ENCODE results near the gene RPL10A. TPM values are rescaled to one million over a fixed set of nuclear protein-coding genes. Genes with fewer than 3 reads are reported as not detected.
"Not testable (repeated sequence)": the region's sequence is repeated elsewhere in the genome, so short reads cannot be mapped to it uniquely, and the experiment has no call there.

RPL10A gene
- total RNA-seq, 2 experiments from 2014 or later, result 2,453 to 2,464 TPM

DNA sequence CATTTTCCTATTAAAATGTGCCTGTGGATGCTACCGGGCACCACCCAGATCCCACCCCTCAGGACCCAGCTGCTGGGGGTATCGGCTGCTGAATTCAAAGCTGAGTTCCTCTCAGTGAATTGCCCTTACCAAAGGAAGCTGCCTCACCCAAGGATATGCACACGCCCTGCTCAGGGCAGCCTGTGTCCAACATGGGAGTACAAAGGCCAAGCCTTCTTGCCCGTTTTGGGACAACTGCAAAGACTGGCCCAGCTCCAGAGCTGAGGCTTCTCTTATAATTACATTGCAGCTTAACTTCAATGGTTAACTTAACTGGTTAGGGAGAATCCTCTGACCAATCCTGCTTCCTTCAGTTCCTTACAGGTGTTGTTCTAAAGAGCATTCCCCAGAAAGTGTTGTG lies 35.9 kb upstream of the RPL10A start:
- Histone ChIP-seq H3K27ac (ENCODE audit: low read depth in 1 of 2, low read length in 2 of 2) (no peak overlapping the region), H3K4me1 (ENCODE audit: insufficient read depth, low read length) (no peaks in the 10 kb centered on the region), H3K4me3 (ENCODE audit: low read length) (no peak overlapping the region), H3K9me3 (ENCODE audit: control insufficient read depth in 1 of 2, insufficient read depth in 1 of 2, low read length in 2 of 2) (peaks cover 20 to 21% of the 10 kb centered on the region in 2 experiments), H3K27me3 (ENCODE audit: control insufficient read depth in 1 of 2, insufficient read depth in 2 of 2, low read length in 2 of 2) (no peaks in the 10 kb centered on the region), H3K36me3 (ENCODE audit: insufficient read depth, low read length) (no peaks in the 10 kb centered on the region)
- DNase-seq (no peak), ATAC-seq (ENCODE audit: poor library complexity) (no peak)
- ChIA-PET CTCF (interaction anchor here (1.1 kb wide), 1 partner anchor 17 kb away, joined by 3 read pairs; no protein-coding TSS in a partner anchor), POLR2A (interaction anchor here (0.8 kb wide), 1 partner anchor 43 kb away, joined by 3 read pairs; no protein-coding TSS in a partner anchor)
- Mint-ChIP-seq H3K27me3 (no peaks in the 10 kb centered on the region), H3K4me1 (ENCODE audit: low read depth) (no peaks in the 10 kb centered on the region), H3K36me3 (ENCODE audit: low read depth) (peaks cover 19% of the 10 kb centered on the region), H3K9me3 (peaks cover 5% of the 10 kb centered on the region), H3K27ac (no peak overlapping the region), H3K4me3 (no peak overlapping the region)
- intact Hi-C loops (cut with DNase I, micrococcal nuclease), result no loop called here
- TF ChIP-seq CTCF (IDR thresholded peaks at IDR 0.05), result no peak

- POLR2A ChIA-PET; intact Hi-C loops (cut with DNase I, micrococcal nuclease); H3K27me3 Mint-ChIP-seq: not testable (repeated sequence)
These were observed 35.5 kb upstream of the RPL10A start for GRCh38 chr6:35432702-35433101.

GRCh38 chr6:35435074-35435837 lies 32.9 kb upstream of the RPL10A start:
- Histone ChIP-seq H3K4me3 (ENCODE audit: low read length) (no peak overlapping the region), H3K9me3 (ENCODE audit: control insufficient read depth in 1 of 2, insufficient read depth in 1 of 2, low read length in 2 of 2) (peaks cover 0 to 1% of the 10 kb centered on the region in 2 experiments), H3K27ac (ENCODE audit: low read depth in 1 of 2, low read length in 2 of 2) (no peak overlapping the region), H3K27me3 (ENCODE audit: control insufficient read depth in 1 of 2, insufficient read depth in 2 of 2, low read length in 2 of 2) (no peaks in the 10 kb centered on the region), H3K36me3 (ENCODE audit: insufficient read depth, low read length) (no peaks in the 10 kb centered on the region), H3K4me1 (ENCODE audit: insufficient read depth, low read length) (no peaks in the 10 kb centered on the region)
- Mint-ChIP-seq H3K27me3 (no peaks in the 10 kb centered on the region), H3K9me3 (no peaks in the 10 kb centered on the region), H3K4me3 (no peak overlapping the region), H3K4me1 (ENCODE audit: low read depth) (no peaks in the 10 kb centered on the region), H3K27ac (peak overlapping the region; percentile 33), H3K36me3 (ENCODE audit: low read depth) (no peaks in the 10 kb centered on the region)
- CTCF ChIA-PET, result no interaction called here
- ATAC-seq (ENCODE audit: poor library complexity) (no peak), DNase-seq (no peak)
- no peak for TF ChIP-seq CTCF (IDR thresholded peaks at IDR 0.05)
- intact Hi-C loops (cut with DNase I, micrococcal nuclease), result no loop called here
- POLR2A ChIA-PET, result interaction anchor here (0.6 kb wide), 1 partner anchor 19 kb away, joined by 3 read pairs; no protein-coding TSS in a partner anchor

More at GRCh38 chr6:35432702-35433101, 35.5 kb upstream of the RPL10A start:
- DNase-seq; ATAC-seq (ENCODE audit: poor library complexity); H3K27ac ChIP-seq (ENCODE audit: low read depth in 1 of 2, low read length in 2 of 2); H3K4me3 ChIP-seq (ENCODE audit: low read length); H3K36me3 ChIP-seq (ENCODE audit: insufficient read depth, low read length); H3K27ac Mint-ChIP-seq; H3K4me1 Mint-ChIP-seq (ENCODE audit: low read depth); H3K4me1 ChIP-seq (ENCODE audit: insufficient read depth, low read length); H3K27me3 ChIP-seq (ENCODE audit: control insufficient read depth in 1 of 2, insufficient read depth in 2 of 2, low read length in 2 of 2); H3K9me3 Mint-ChIP-seq; H3K4me3 Mint-ChIP-seq: not testable (repeated sequence)
- CTCF ChIA-PET, result interaction anchor here (1.1 kb wide), 1 partner anchor 17 kb away, joined by 3 read pairs; no protein-coding TSS in a partner anchor
- H3K9me3 ChIP-seq (ENCODE audit: control insufficient read depth in 1 of 2, insufficient read depth in 1 of 2, low read length in 2 of 2), result peaks cover 16 to 21% of the 10 kb centered on the region in 2 experiments
- peaks cover 19% of the 10 kb centered on the region for H3K36me3 Mint-ChIP-seq (ENCODE audit: low read depth)

Measured in CD4-positive, alpha-beta T cell (primary cell).